Glomerular endothelial cell (primary cell): ENCODE measurements around the gene VSIG2. TPM values are rescaled to one million over a fixed set of nuclear protein-coding genes. Genes with fewer than 3 reads are reported as not detected.

ENCODE experiments used
- DNase-seq: peaks from one replicate; pipeline ENCODE4 v3.0.0-alpha.2; 2011; ENCODE audit warnings: low read depth, low spot score; ENCODE audit errors: extremely low read depth
- total RNA-seq: library from RNA; depleted of rRNA; stranded (reverse); fragments of >200 nt; gene quantifications from 2 replicates; pipeline ENCODE4 v1.2.3, GENCODE V29; 2015

The VSIG2 gene
- total RNA-seq, 1 donor from 2014 or later: 1.1 TPM

- no peak for DNase-seq
Observed at GRCh38 chr11:124725719-124726105, 26.3 kb downstream of the VSIG2 start.

GRCh38 chr11:124724979-124725718 lies 26.9 kb downstream of the VSIG2 start:
- no peak for DNase-seq

GRCh38 chr11:124722176-124722575 lies 29.9 kb downstream of the VSIG2 start:
- DNase-seq: no peak

GRCh38 chr11:124719534-124719933 lies 32.5 kb downstream of the VSIG2 start:
- no peak for DNase-seq

- DNase-seq: no peak
Observed at GRCh38 chr11:124718801-124719200, 33.3 kb downstream of the VSIG2 start.

GRCh38 chr11:124717786-124718651 lies 34.0 kb downstream of the VSIG2 start:
- DNase-seq: no peak

- no peak for DNase-seq
Observed at GRCh38 chr11:124717421-124717785, 34.7 kb downstream of the VSIG2 start.

- no peak for DNase-seq
Observed at GRCh38 chr11:124716591-124716990, 35.5 kb downstream of the VSIG2 start.

- no peak for DNase-seq
Observed at GRCh38 chr11:124712392-124712791, 39.7 kb downstream of the VSIG2 start.

- DNase-seq: no peak
Observed at GRCh38 chr11:124707829-124708228, 44.2 kb downstream of the VSIG2 start.

GRCh38 chr11:124700028-124700427 lies 52.0 kb downstream of the VSIG2 start:
- DNase-seq: no peak

GRCh38 chr11:124699547-124699946 lies 52.5 kb downstream of the VSIG2 start:
- DNase-seq: no peak

Other genes with a start within 250 kb of the VSIG2 start
- gene OR8B12, start 208.6 kb downstream of the VSIG2 start, total RNA-seq: not detected in 2 replicates
- gene OR8A1, start 182.3 kb downstream of the VSIG2 start, total RNA-seq: not detected in 2 replicates
- gene PANX3, start 140.8 kb downstream of the VSIG2 start, total RNA-seq: not detected in 2 replicates
- gene TBRG1, start 129.4 kb downstream of the VSIG2 start, total RNA-seq: 12.4 and 20.5 TPM in 2 replicates
- 39.5 and 53.8 TPM in 2 replicates for gene SIAE, start 78.5 kb downstream of the VSIG2 start, total RNA-seq
- 6.9 and 11.1 TPM in 2 replicates for gene SPA17, start 78.4 kb downstream of the VSIG2 start, total RNA-seq
- gene NRGN, start 12.3 kb downstream of the VSIG2 start, total RNA-seq: 10.6 and 14.4 TPM in 2 replicates
- gene ESAM, start 10.0 kb upstream of the VSIG2 start, total RNA-seq: 297 and 465 TPM in 2 replicates
- gene MSANTD2, start 48.2 kb upstream of the VSIG2 start, total RNA-seq: 10.1 and 17.4 TPM in 2 replicates
- gene ROBO3, start 113.2 kb upstream of the VSIG2 start, total RNA-seq: 9.7 and 11.2 TPM in 2 replicates
- 605 and 785 TPM in 2 replicates for gene ROBO4, start 145.6 kb upstream of the VSIG2 start, total RNA-seq
- gene HEPN1, start 167.0 kb upstream of the VSIG2 start, total RNA-seq: 0.18 TPM in 1 of 2 replicates, not detected in the other
- not detected in 2 replicates for gene HEPACAM, start 183.8 kb upstream of the VSIG2 start, total RNA-seq
- 2.0 and 2.5 TPM in 2 replicates for gene CCDC15, start 201.9 kb upstream of the VSIG2 start, total RNA-seq